Nephron progenitor cell (in vitro differentiated cells): ENCODE measurements around the gene CCDC102A.
"Not testable (repeated sequence)": the region's sequence is repeated elsewhere in the genome, so short reads cannot be mapped to it uniquely, and the experiment has no call there.

Source experiments
- DNase-seq: peaks from one replicate; pipeline ENCODE4 v3.0.0; 2021
- H3K27ac Mint-ChIP-seq: 2 replicates; pipeline ENCODE4 v1.8.0; 2021; ENCODE audit warnings: mild to moderate bottlenecking, moderate library complexity, mixed read lengths
- H3K27me3 Mint-ChIP-seq: 2 replicates; pipeline ENCODE4 v1.8.0; 2021; ENCODE audit warnings: mild to moderate bottlenecking, low read depth, mixed read lengths; ENCODE audit not compliant: poor library complexity
- H3K36me3 Mint-ChIP-seq: 2 replicates; pipeline ENCODE4 v1.8.0; 2021; ENCODE audit warnings: low read depth, mixed read lengths
- H3K4me1 Mint-ChIP-seq: 2 replicates; pipeline ENCODE4 v1.8.0; 2021; ENCODE audit warnings: mixed read lengths
- H3K4me3 Mint-ChIP-seq: 2 replicates; pipeline ENCODE4 v1.8.0; 2021; ENCODE audit warnings: mild to moderate bottlenecking, moderate library complexity, mixed read lengths
- H3K9me3 Mint-ChIP-seq: 2 replicates; pipeline ENCODE4 v1.8.0; 2021; ENCODE audit warnings: mild to moderate bottlenecking, moderate library complexity, mixed read lengths
- TF ChIP-seq, protein P1 (sequence below): fragments of 200-600 bp; sonication (generic); IDR thresholded peaks from 2 replicates; pipeline ENCODE4 v1.5.0; 2021; ENCODE audit warnings: antibody characterized with exemption

The CCDC102A gene

DNA sequence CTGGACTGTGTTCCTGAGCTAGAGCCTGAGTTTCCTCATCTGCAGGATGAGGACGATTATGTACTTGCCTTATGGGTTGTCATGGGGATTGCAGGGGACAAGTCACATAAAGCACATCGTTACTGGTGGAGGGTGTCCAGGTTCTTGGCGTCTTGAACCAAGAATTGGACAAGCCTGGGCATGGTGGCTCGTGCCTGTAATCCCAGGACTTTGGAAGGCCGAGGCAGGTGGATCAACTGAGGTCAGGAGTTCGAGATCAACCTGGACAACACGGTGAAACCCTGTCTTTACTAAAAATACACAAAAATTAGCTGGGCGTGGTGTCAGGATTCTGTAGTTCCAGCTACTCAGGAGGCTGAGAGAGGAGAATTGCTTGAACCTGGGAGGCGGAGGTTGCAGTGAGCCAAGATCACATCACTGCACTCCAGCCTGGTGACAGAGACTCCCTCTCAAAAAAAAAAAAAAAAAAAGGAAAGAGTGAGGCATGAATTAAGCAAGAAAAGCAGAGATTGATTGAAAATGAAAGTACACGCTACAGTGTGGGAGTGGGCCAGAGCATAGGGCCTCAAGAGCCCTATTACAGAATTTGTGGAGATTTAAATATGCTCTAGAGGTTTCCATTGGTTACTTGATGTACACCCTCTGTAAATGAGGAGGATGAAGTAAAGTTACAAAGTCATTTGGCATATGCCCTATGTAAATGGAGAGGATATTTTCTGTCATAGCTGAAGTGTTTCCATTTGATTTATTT lies 36.8 kb upstream of the CCDC102A start:
- no peak overlapping the region for H3K27ac Mint-ChIP-seq

DNA sequence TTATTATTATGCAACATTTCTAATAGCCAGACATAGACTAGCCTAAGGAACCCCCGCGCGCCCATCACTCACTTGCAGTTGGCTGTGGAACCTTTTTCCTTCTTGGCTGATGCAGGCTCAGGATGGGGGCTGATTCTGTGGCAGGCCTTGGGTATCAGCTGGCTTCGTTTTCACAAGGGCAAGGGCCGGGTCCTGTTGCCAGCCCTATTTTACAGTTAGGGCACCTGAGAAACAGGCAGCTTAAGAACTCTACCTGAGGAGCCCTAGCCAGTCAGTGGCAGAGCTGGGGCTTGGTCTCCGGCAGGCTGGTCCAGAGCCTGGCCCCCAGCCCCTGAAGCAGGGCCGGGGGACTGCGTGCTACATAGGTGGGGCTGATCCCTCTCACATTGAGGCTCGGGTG lies 34.7 kb upstream of the CCDC102A start:
- Mint-ChIP-seq H3K4me1 (no peaks in the 10 kb centered on the region), H3K4me3 (no peak overlapping the region), H3K9me3 (peaks cover 11% of the 10 kb centered on the region), H3K27ac (no peak overlapping the region), H3K36me3 (no peaks in the 10 kb centered on the region), H3K27me3 (peaks cover 23% of the 10 kb centered on the region)
- DNase-seq, result no peak
- TF ChIP-seq, protein P1, sequence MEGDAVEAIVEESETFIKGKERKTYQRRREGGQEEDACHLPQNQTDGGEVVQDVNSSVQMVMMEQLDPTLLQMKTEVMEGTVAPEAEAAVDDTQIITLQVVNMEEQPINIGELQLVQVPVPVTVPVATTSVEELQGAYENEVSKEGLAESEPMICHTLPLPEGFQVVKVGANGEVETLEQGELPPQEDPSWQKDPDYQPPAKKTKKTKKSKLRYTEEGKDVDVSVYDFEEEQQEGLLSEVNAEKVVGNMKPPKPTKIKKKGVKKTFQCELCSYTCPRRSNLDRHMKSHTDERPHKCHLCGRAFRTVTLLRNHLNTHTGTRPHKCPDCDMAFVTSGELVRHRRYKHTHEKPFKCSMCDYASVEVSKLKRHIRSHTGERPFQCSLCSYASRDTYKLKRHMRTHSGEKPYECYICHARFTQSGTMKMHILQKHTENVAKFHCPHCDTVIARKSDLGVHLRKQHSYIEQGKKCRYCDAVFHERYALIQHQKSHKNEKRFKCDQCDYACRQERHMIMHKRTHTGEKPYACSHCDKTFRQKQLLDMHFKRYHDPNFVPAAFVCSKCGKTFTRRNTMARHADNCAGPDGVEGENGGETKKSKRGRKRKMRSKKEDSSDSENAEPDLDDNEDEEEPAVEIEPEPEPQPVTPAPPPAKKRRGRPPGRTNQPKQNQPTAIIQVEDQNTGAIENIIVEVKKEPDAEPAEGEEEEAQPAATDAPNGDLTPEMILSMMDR, result no peak

More for the DNA sequence above, 36.8 kb upstream of the CCDC102A start:
- DNase-seq, result no peak
- H3K36me3 Mint-ChIP-seq, result no peaks in the 10 kb centered on the region
- no peak overlapping the region for H3K4me3 Mint-ChIP-seq
- H3K27me3 Mint-ChIP-seq, result peaks cover 13% of the 10 kb centered on the region
- H3K4me1 Mint-ChIP-seq, result peaks cover 9% of the 10 kb centered on the region
- TF ChIP-seq, protein P1, result no peak
- H3K9me3 Mint-ChIP-seq, result peaks cover 11% of the 10 kb centered on the region

DNA sequence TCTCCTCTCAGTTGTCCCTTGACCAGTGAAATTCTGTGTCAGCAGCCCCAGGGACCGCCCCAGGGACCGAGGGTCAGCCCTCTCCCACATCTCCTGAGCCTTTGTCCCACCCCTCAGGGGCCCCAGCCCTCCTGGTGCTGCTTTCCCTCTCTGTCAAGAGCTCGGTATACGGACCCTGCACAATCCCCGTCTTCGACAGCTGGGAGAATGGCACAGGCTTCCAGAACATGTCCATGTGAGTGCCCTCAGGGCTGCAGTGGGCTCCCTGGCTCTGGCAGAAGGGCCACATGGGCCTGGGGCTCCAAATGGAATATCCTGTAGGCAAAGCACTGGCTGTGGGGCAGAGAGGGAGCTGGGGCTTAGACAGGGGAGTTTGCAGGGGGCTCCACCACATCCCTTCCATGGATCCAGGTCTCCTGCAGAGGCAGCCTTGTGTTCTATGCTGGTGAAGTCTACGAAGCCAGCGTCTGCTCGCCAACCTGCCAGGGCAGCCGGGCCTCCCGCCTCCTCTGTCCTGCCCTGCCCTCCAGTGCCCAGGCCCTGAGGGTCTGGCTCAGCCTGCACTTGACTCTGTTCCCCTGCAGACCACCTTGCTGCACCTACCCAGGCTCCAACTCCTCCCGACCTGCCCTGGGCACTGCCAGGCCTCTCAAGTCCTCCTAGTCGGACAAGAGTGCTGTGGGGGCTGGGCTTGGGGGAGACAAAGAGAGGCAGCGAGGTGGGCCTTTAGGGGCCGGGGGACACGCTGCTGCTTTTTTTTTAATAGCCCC lies 34.1 kb upstream of the CCDC102A start:
- TF ChIP-seq, protein P1, result no peak
- Mint-ChIP-seq H3K27me3 (peaks cover 28% of the 10 kb centered on the region), H3K27ac (no peak overlapping the region), H3K4me1 (no peaks in the 10 kb centered on the region), H3K36me3 (no peaks in the 10 kb centered on the region), H3K9me3 (peaks cover 11% of the 10 kb centered on the region), H3K4me3 (no peak overlapping the region)
- DNase-seq, result no peak

DNA sequence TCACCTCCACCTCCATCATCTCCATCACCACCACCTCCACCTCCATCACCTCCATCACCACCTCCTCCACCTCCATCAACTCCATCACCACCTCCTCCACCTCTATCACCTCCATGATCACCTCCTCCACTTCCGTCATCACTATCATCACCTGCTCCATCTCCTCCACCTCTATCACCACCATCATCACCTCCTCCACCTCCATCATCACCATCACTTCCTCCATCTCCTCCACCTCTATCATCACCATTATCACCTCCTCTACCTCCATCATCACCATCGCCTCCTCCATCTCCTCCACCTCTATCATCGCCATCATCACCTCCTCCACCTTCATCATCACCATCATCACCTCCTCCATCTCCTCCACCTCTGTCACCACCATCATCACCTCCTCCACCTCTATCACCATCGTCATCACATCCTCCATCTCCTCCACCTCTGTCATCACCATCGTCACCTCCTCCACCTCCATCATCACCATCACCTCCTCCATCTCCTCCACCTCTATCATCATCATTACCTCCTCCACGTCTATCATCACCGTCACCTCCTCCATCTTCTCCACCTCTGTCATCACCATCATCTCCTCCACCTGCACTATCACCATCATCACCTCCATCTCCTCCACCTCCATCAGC lies 33.1 kb upstream of the CCDC102A start:
- Mint-ChIP-seq H3K4me3 (no peak overlapping the region), H3K9me3 (peaks cover 11% of the 10 kb centered on the region), H3K27ac (no peak overlapping the region), H3K27me3 (peaks cover 30% of the 10 kb centered on the region), H3K4me1 (peaks cover 9% of the 10 kb centered on the region), H3K36me3 (no peaks in the 10 kb centered on the region)
- no peak for DNase-seq
- TF ChIP-seq, protein P1, result no peak

DNA sequence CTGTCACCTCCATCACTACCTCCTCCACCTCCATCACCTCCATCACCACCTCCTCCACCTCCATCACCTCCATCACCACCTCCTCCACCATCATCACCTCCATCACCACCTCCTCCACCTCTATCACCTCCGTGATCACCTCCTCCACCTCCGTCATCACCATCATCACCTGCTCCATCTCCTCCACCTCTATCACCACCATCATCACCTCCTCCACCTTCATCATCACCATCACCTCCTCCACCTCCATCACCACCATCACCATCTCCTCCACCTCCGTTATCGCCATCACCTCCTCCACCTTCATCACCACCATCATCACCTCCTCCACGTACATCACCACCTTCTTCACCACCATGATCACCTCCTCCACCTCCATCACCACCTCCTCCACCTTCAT lies 32.4 kb upstream of the CCDC102A start:
- H3K4me1 Mint-ChIP-seq, result peaks cover 11% of the 10 kb centered on the region
- H3K36me3 Mint-ChIP-seq, H3K27ac Mint-ChIP-seq, DNase-seq, H3K4me3 Mint-ChIP-seq: not testable (repeated sequence)
- H3K27me3 Mint-ChIP-seq, result peaks cover 30% of the 10 kb centered on the region
- H3K9me3 Mint-ChIP-seq, result peaks cover 11% of the 10 kb centered on the region

DNA sequence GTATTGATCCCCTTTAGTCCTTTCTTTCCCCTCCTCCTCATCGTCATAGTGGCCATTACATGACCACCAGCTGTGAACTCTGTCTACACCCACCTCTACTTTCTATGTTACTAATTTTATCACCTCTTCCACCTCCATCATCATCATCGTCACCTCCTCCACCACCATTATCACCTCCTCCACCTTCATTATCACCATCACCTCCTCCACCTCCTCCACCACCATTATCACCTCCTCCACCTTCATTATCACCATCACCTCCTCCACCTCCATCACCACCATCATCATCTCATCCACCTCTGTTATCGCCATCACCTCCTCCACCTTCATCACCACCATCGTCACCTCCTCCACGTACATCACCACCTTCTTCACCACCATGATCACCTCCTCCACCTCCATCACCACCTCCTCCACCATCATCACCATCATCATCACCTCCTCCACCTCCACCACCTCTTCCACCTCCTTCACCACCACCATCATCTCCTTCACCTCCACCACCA lies 31.9 kb upstream of the CCDC102A start:
- Mint-ChIP-seq H3K27me3 (peaks cover 30% of the 10 kb centered on the region), H3K36me3 (no peaks in the 10 kb centered on the region), H3K9me3 (peaks cover 11% of the 10 kb centered on the region), H3K4me1 (peaks cover 15% of the 10 kb centered on the region), H3K4me3 (no peak overlapping the region), H3K27ac (no peak overlapping the region)
- no peak for DNase-seq
- TF ChIP-seq, protein P1, result no peak
